Panc1 (cell line): Measurements from ENCODE around the gene FAM234B. TPM values are rescaled to one million over a fixed set of nuclear protein-coding genes. Genes with fewer than 3 reads are reported as not detected.

Source experiments
- ATAC-seq: fragments of 200-7000 bp; cut with Tn5 transposase; 2 replicates; pipeline ENCODE4 v1.9.1; 2020; ENCODE audit warnings: mild to moderate bottlenecking, moderate library complexity
- BruUV-seq: library from RNA; stranded (reverse); fragments of 400-500 nt; replicated peaks from 2 replicates; lab custom pipeline; 2021; lab: Mats Ljungman, UMichigan
- CTCF ChIA-PET: fragments of 300-600 bp; sonication (Branson Sonifier 250); formaldehyde crosslinking; loops from one replicate; lab custom pipeline; 2022; ENCODE audit warnings: antibody characterized with exemption; lab: Charles Lee
- POLR2A ChIA-PET: fragments of 300-600 bp; sonication (Branson Sonifier 250); formaldehyde crosslinking; loops from one replicate; lab custom pipeline; 2022; ENCODE audit warnings: antibody characterized with exemption; lab: Charles Lee
- DNase-seq: peaks from one replicate; pipeline ENCODE4 v3.0.0-alpha.2; 2010; ENCODE audit warnings: low read depth, low spot score
- H3K27ac ChIP-seq: 2 replicates; pipeline ENCODE4 v1.5.1; 2011; ENCODE audit warnings: mild to moderate bottlenecking, low read length, inconsistent platforms
- H3K27me3 ChIP-seq: fragments of 200-500 bp; sonication (Bioruptor generic); 2 replicates; pipeline ENCODE4 v1.6.0; 2014; ENCODE audit warnings: low read length, inconsistent platforms; ENCODE audit not compliant: control insufficient read depth, insufficient read depth
- H3K36me3 ChIP-seq: fragments of 200-500 bp; sonication (Bioruptor generic); 2 replicates; pipeline ENCODE4 v1.5.1; 2014; ENCODE audit warnings: inconsistent platforms, mild to moderate bottlenecking, low read length, moderate library complexity; ENCODE audit not compliant: control insufficient read depth, insufficient read depth
- H3K4me1 ChIP-seq: 2 replicates; pipeline ENCODE4 v1.5.1; 2011; ENCODE audit warnings: inconsistent platforms, mild to moderate bottlenecking, low read length, moderate library complexity; ENCODE audit not compliant: control insufficient read depth, insufficient read depth
- H3K4me3 ChIP-seq, 2 experiments: 2 replicates each; pipeline ENCODE4 v1.5.1; 2011 to 2012; ENCODE audit warnings: low read depth in 2 of 2, low read length in 2 of 2, mild to moderate bottlenecking in 2 of 2, inconsistent platforms in 1 of 2, moderate library complexity in 1 of 2
- H3K9me3 ChIP-seq: fragments of 200-500 bp; sonication (Bioruptor generic); 2 replicates; pipeline ENCODE4 v1.5.1; 2014; ENCODE audit warnings: low read depth, mild to moderate bottlenecking, inconsistent platforms, low read length, moderate library complexity; ENCODE audit not compliant: control insufficient read depth, insufficient read depth
- CTCF ChIP-seq: fragments of 450-650 bp; IDR thresholded peaks from 2 replicates; pipeline ENCODE4 v1.5.1; 2017; ENCODE audit warnings: mild to moderate bottlenecking
- POLR2AphosphoS5 ChIP-seq: IDR thresholded peaks from 2 replicates; pipeline ENCODE4 v1.6.1; 2012; ENCODE audit warnings: mild to moderate bottlenecking, low read depth, low read length, moderate library complexity
- REST ChIP-seq, 2 experiments: IDR thresholded peaks; 2 replicates each; pipeline ENCODE4 v1.6.1; 2011 to 2012; ENCODE audit warnings: low read depth in 2 of 2, control low read depth in 1 of 2, low read length in 1 of 2, mild to moderate bottlenecking in 1 of 2, moderate library complexity in 1 of 2; ENCODE audit not compliant: insufficient read depth in 1 of 2
- SIN3A ChIP-seq: IDR thresholded peaks from 2 replicates; pipeline ENCODE4 v1.6.1; 2012; ENCODE audit warnings: low read depth, mild to moderate bottlenecking, low read length, moderate library complexity, borderline replicate concordance; ENCODE audit not compliant: insufficient read depth
- TCF7L2 ChIP-seq: IDR thresholded peaks from 2 replicates; pipeline ENCODE4 v1.6.1; 2011; ENCODE audit warnings: mild to moderate bottlenecking, low read depth, low read length, inconsistent platforms
- in situ Hi-C: cut with HindIII; loops from 2 replicates; pipeline ENCODE4 v1.10.0; 2016; ENCODE audit warnings: low sequenced_read_pairs, low pct_unique_long_range_greater_than_20kb
- intact Hi-C: fragments of 100-400 bp; cut with micrococcal nuclease; formaldehyde crosslinking; loops from one replicate; pipeline ENCODE4 v1.10.0; 2022; ENCODE audit not compliant: unreplicated experiment
- total RNA-seq: library from RNA; stranded (reverse); gene quantifications from one replicate; pipeline ENCODE4 v1.2.1, GENCODE V29; 2021; ENCODE audit not compliant: unreplicated experiment

The FAM234B gene
- total RNA-seq, 1 experiment from 2014 or later = 5.4 TPM

GRCh38 chr12:13046964-13047363, 2.8 kb downstream of the FAM234B start:
- ChIA-PET CTCF (no interaction called here), POLR2A (no interaction called here)
- Histone ChIP-seq H3K27me3 (no peaks in the 10 kb centered on the region), H3K4me3 (no peak overlapping the region), H3K9me3 (no peaks in the 10 kb centered on the region), H3K36me3 (no peaks in the 10 kb centered on the region), H3K4me1 (no peaks in the 10 kb centered on the region), H3K27ac (no peak overlapping the region)
- DNase-seq (no peak), ATAC-seq (no peak)
- intact Hi-C loops = no loop called here
- TF ChIP-seq CTCF (no peak), POLR2AphosphoS5 (no peak), REST (IDR thresholded peaks at IDR 0.05; ENCODE audit: insufficient read depth in 1 of 2, low read depth in 2 of 2, low read length in 1 of 2) (no peak), SIN3A (no peak), TCF7L2 (no peak)
- BruUV-seq = no TSS peak
- in situ Hi-C loops = no loop called here

- TF ChIP-seq CTCF (no peak), REST (IDR thresholded peaks at IDR 0.05; ENCODE audit: insufficient read depth in 1 of 2, low read depth in 2 of 2, low read length in 1 of 2) (no peak), TCF7L2 (no peak), POLR2AphosphoS5 (no peak), SIN3A (no peak)
- H3K36me3 ChIP-seq = no peaks in the 10 kb centered on the region
- no peak for ATAC-seq
- no TSS peak for BruUV-seq
- no peak overlapping the region for H3K27ac ChIP-seq
- ChIA-PET POLR2A (no interaction called here), CTCF (no interaction called here)
- no peak for DNase-seq
- H3K4me1 ChIP-seq = no peaks in the 10 kb centered on the region
- intact Hi-C loops = no loop called here
- no peak overlapping the region for H3K4me3 ChIP-seq
- H3K9me3 ChIP-seq = no peaks in the 10 kb centered on the region; the same call in 1 of the 2 replicates
- no peaks in the 10 kb centered on the region for H3K27me3 ChIP-seq
- in situ Hi-C loops = no loop called here
These were observed 5.6 kb downstream of the FAM234B start for GRCh38 chr12:13049816-13050215.
